ENCODE measurements around the gene CLMN.

GRCh38 chr14:95137804-95138167 lies 181.9 kb downstream of the CLMN start:
- TF ChIP-seq CTCF (IDR thresholded peaks at IDR 0.05) (no peak), EZH2 (IDR thresholded peaks at IDR 0.05; ENCODE audit: borderline replicate concordance, insufficient read depth, low read depth, low read length, poor library complexity, severe bottlenecking) (no peak)
